ENCODE measurements around the gene OR2A7.
"Not testable (repeated sequence)": the region's sequence is repeated elsewhere in the genome, so short reads cannot be mapped to it uniquely, and the experiment has no call there.

The OR2A7 gene

GRCh38 chr7:144264692-144265091 lies at the start of gene OR2A7:
Gene OR2A7, minus strand, starts transcription at chr7:144264792. Its CDS starts 5,164 bp downstream, at chr7:144259628.
- DNase-seq (ENCODE audit: low read depth): not testable (repeated sequence)

GRCh38 chr7:144311872-144312469 lies 47.4 kb upstream of the OR2A7 start, which contains the start of gene OR2A1:
Gene OR2A1, plus strand, starts transcription at chr7:144312419. Its CDS starts 5,706 bp downstream, at chr7:144318125.
- not testable (repeated sequence) for DNase-seq (ENCODE audit: low read depth)

- not testable (repeated sequence) for DNase-seq (ENCODE audit: low read depth)
These were observed 46.6 kb upstream of the OR2A7 start for GRCh38 chr7:144311218-144311617.

- DNase-seq (ENCODE audit: low read depth): not testable (repeated sequence)
These were observed 45.1 kb upstream of the OR2A7 start for GRCh38 chr7:144309702-144310101.

- not testable (repeated sequence) for DNase-seq (ENCODE audit: low read depth)
These were observed 40.6 kb upstream of the OR2A7 start for GRCh38 chr7:144305156-144305555.

GRCh38 chr7:144303607-144304006 lies 39.0 kb upstream of the OR2A7 start:
- not testable (repeated sequence) for DNase-seq (ENCODE audit: low read depth)

GRCh38 chr7:144302578-144303303 lies 38.1 kb upstream of the OR2A7 start:
- DNase-seq (ENCODE audit: low read depth): not testable (repeated sequence)

GRCh38 chr7:144293794-144294499 lies 29.4 kb upstream of the OR2A7 start:
- not testable (repeated sequence) for DNase-seq (ENCODE audit: low read depth)

- DNase-seq (ENCODE audit: low read depth): not testable (repeated sequence)
These were observed 28.0 kb upstream of the OR2A7 start for GRCh38 chr7:144292384-144293161.

- not testable (repeated sequence) for DNase-seq (ENCODE audit: low read depth)
These were observed 27.0 kb upstream of the OR2A7 start for GRCh38 chr7:144291607-144292006.

- DNase-seq (ENCODE audit: low read depth): not testable (repeated sequence)
These were observed 22.7 kb upstream of the OR2A7 start for GRCh38 chr7:144287171-144287784.

GRCh38 chr7:144283716-144284115 lies 19.1 kb upstream of the OR2A7 start:
- not testable (repeated sequence) for DNase-seq (ENCODE audit: low read depth)

GRCh38 chr7:144282490-144282889 lies 17.9 kb upstream of the OR2A7 start:
- DNase-seq (ENCODE audit: low read depth): not testable (repeated sequence)

- DNase-seq (ENCODE audit: low read depth): not testable (repeated sequence)
These were observed 17.4 kb upstream of the OR2A7 start for GRCh38 chr7:144281981-144282380.

GRCh38 chr7:144280010-144280409 lies 15.4 kb upstream of the OR2A7 start:
- not testable (repeated sequence) for DNase-seq (ENCODE audit: low read depth)

GRCh38 chr7:144275281-144275680 lies 10.7 kb upstream of the OR2A7 start:
- not testable (repeated sequence) for DNase-seq (ENCODE audit: low read depth)

GRCh38 chr7:144269188-144269587 lies 4.6 kb upstream of the OR2A7 start, which contains the start of gene CTAGE8:
Gene CTAGE8, minus strand, starts transcription at chr7:144269288. Its CDS starts 38 bp downstream, at chr7:144269250.
- DNase-seq (ENCODE audit: low read depth): not testable (repeated sequence)

- not testable (repeated sequence) for DNase-seq (ENCODE audit: low read depth)
These were observed 2.5 kb downstream of the OR2A7 start for GRCh38 chr7:144262128-144262527.

- not testable (repeated sequence) for DNase-seq (ENCODE audit: low read depth)
These were observed 5.5 kb downstream of the OR2A7 start for GRCh38 chr7:144259067-144259466.

- no peak for DNase-seq (ENCODE audit: low read depth)
These were observed 8.5 kb downstream of the OR2A7 start for GRCh38 chr7:144256112-144256511.

- DNase-seq (ENCODE audit: low read depth): no peak
These were observed 9.1 kb downstream of the OR2A7 start for GRCh38 chr7:144255471-144255897.

All from EH (cell line).